Ovary (tissue), 9 donors: ENCODE results near the gene CD74. TPM values are rescaled to one million over a fixed set of nuclear protein-coding genes. Genes with fewer than 3 reads are reported as not detected.

Source experiments
- DNase-seq, 5 donors: peaks; one replicate each; pipeline ENCODE4 v3.0.0-alpha.2; 2019 to 2020
- H3K27ac ChIP-seq, 2 donors: fragments of 200-600 bp; one replicate each; pipeline versions ENCODE4 v1.5.1 to v1.8.0; 2019 to 2022
- H3K27me3 ChIP-seq: fragments of 200-600 bp; one replicate; pipeline ENCODE4 v1.8.0; 2022
- H3K36me3 ChIP-seq: fragments of 200-600 bp; sonication (generic); one replicate; pipeline ENCODE4 v1.5.1; 2019
- H3K4me1 ChIP-seq: one replicate; pipeline ENCODE4 v1.8.1; 2013; ENCODE audit warnings: mild to moderate bottlenecking, moderate library complexity; ENCODE audit not compliant: insufficient read depth
- H3K4me3 ChIP-seq: fragments of 200-600 bp; sonication (generic); one replicate; pipeline ENCODE4 v1.5.1; 2017
- H3K9me3 ChIP-seq, 2 donors: fragments of 200-600 bp in 1 of 2; sonication (generic) in 1 of 2; one replicate each; pipeline versions ENCODE4 v1.5.1 to v1.8.1; 2013 to 2019; ENCODE audit warnings: mild to moderate bottlenecking in 1 of 2, moderate library complexity in 1 of 2
- EP300 ChIP-seq: sonication (generic); formaldehyde crosslinking; IDR thresholded peaks from one replicate; pipeline ENCODE4 v1.6.1; 2017; ENCODE audit warnings: antibody characterized with exemption
- POLR2A ChIP-seq: fragments of 450-650 bp; IDR thresholded peaks from one replicate; pipeline ENCODE4 v1.6.1; 2017; ENCODE audit warnings: antibody characterized with exemption, mild to moderate bottlenecking, moderate library complexity
- WGBS, 3 donors: extraction: QIAGEN DNeasy Blood & Tissue Kit in 1 of 3; methylation state at CpG; one replicate each; pipeline versions ENCODE4 v1.1.5 to v1.1.7; 2013 to 2017; 5-methylcytosine and 5-hydroxymethylcytosine counted together
- intact Hi-C, 4 donors: fragments of 100-400 bp; cut with DNase I; formaldehyde crosslinking; loops; one replicate each; pipeline versions ENCODE4 v1.11.0 to v1.15.1; 2022 to 2023
- polyA plus RNA-seq, 2 donors: library from polyadenylated mRNA; stranded (reverse); fragments of 200-250 nt in 1 of 2; fragments of 350-450 nt in 1 of 2; fragmentation: Illumina TruSeq in 1 of 2; extraction: RNeasy Lipid Tissue Mini Kit (QIAGEN cat#74804) in 1 of 2; gene quantifications; one replicate each; pipeline ENCODE4 v1.2.3, GENCODE V29; 2013 to 2014
- total RNA-seq, 7 donors: library from RNA; depleted of rRNA in 2 of 7; stranded (reverse); fragments of >200 nt in 2 of 7; fragmentation: NEBNext Ultra II Directional in 3 of 7; extraction: Animal tissue kit (Norgen Biotek cat#: 25700) in 3 of 7; gene quantifications; one replicate each; pipeline versions ENCODE4 v1.1.0 to v1.2.4, GENCODE V29; 2016 to 2023
- TF ChIP-seq, protein P1 (sequence below), 3 donors: fragments of 450-650 bp in 2 of 3; fragments of 200-600 bp in 1 of 3; IDR thresholded peaks; one replicate each; pipeline versions ENCODE4 v1.5.1 to v1.8.0; 2016 to 2022; ENCODE audit warnings: antibody characterized with exemption in 3 of 3, mild to moderate bottlenecking in 1 of 3
- donor health status: DM: no; HTN: no; CAD: no; lungs with moderate emphysema.
- donor health status: DM: no; HTN: no; CAD: no.
- donor health status: Bipolar disorder and iron deficiency.
- donor health status: DM: yes; HTN: yes; CAD: no.
- donor health status: DM: no; HTN: no; CAD: no.
- donor health status: DM: yes; HTN: yes; CAD: no.

Gene CD74
- total and polyA plus RNA-seq, 9 donors, result 96.9 to 1,292 (median 384) TPM

- DNase-seq, result no peak
- no peak overlapping the region for H3K27ac ChIP-seq
- TF ChIP-seq, protein P1, sequence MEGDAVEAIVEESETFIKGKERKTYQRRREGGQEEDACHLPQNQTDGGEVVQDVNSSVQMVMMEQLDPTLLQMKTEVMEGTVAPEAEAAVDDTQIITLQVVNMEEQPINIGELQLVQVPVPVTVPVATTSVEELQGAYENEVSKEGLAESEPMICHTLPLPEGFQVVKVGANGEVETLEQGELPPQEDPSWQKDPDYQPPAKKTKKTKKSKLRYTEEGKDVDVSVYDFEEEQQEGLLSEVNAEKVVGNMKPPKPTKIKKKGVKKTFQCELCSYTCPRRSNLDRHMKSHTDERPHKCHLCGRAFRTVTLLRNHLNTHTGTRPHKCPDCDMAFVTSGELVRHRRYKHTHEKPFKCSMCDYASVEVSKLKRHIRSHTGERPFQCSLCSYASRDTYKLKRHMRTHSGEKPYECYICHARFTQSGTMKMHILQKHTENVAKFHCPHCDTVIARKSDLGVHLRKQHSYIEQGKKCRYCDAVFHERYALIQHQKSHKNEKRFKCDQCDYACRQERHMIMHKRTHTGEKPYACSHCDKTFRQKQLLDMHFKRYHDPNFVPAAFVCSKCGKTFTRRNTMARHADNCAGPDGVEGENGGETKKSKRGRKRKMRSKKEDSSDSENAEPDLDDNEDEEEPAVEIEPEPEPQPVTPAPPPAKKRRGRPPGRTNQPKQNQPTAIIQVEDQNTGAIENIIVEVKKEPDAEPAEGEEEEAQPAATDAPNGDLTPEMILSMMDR (IDR thresholded peaks at IDR 0.05), result no peak
- TF ChIP-seq POLR2A, result no peak
- TF ChIP-seq EP300, result no peak
- H3K4me1 ChIP-seq, result peaks cover 2% of the 10 kb centered on the region
- intact Hi-C loops, result loop anchor here in 1 of 4 donors (10.0 kb wide), 1 partner anchor 297 kb away; no protein-coding TSS in a partner anchor
- no peaks in the 10 kb centered on the region for H3K36me3 ChIP-seq
- H3K9me3 ChIP-seq, result no peaks in the 10 kb centered on the region
- H3K4me3 ChIP-seq, result no peak overlapping the region
- 63 to 69% (median 68%) methylated on average over 4 of the region's 4 CpGs for WGBS, 3 donors
- no peaks in the 10 kb centered on the region for H3K27me3 ChIP-seq
Measured at GRCh38 chr5:150431574-150431973, 18.9 kb upstream of the CD74 start.

DNA sequence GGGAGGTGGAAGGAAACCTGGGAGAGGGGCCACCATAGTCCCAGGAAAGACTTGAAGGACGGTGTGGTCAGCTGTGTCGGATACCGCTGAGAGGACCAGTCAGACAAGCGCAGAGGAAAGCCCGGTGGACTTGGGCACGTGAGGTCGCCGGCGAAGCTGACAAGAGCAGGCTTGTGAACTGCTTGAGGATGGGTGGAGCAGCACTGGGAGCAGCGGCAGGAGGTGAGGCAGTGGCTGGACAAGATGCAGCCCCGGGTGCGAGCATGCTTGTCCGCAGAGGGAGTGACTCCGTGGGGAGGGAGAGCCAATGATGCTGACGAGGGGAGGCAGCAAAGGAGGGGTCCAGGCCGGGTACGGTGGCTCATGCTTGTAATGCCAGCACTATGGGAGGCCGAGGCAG is 18.3 kb upstream of the CD74 start:
- Histone ChIP-seq H3K9me3 (no peaks in the 10 kb centered on the region), H3K4me3 (no peak overlapping the region), H3K27ac (no peak overlapping the region), H3K36me3 (no peaks in the 10 kb centered on the region), H3K27me3 (no peaks in the 10 kb centered on the region), H3K4me1 (peaks cover 2% of the 10 kb centered on the region)
- intact Hi-C loops, result loop anchor here in 1 of 4 donors (10.0 kb wide), 1 partner anchor 296 kb away; no protein-coding TSS in a partner anchor
- 87 to 91% (median 88%) methylated on average over 18 of the region's 18 CpGs for WGBS, 3 donors
- no peak for DNase-seq
- TF ChIP-seq EP300, result no peak
- TF ChIP-seq, protein P1 (IDR thresholded peaks at IDR 0.05), result no peak
- no peak for TF ChIP-seq POLR2A

GRCh38 chr5:150429410-150429873 is 16.7 kb upstream of the CD74 start:
- H3K36me3 ChIP-seq, result no peaks in the 10 kb centered on the region
- no peak for DNase-seq
- no peaks in the 10 kb centered on the region for H3K9me3 ChIP-seq
- no peak overlapping the region for H3K4me3 ChIP-seq
- WGBS, 3 donors, result 86 to 90% (median 90%) methylated on average over 5 of the region's 5 CpGs
- TF ChIP-seq, protein P1 (IDR thresholded peaks at IDR 0.05), result no peak
- TF ChIP-seq EP300 (no peak), POLR2A (no peak)
- intact Hi-C loops, result no loop called here
- H3K27ac ChIP-seq, result no peak overlapping the region
- peaks cover 2% of the 10 kb centered on the region for H3K4me1 ChIP-seq
- no peaks in the 10 kb centered on the region for H3K27me3 ChIP-seq

DNA sequence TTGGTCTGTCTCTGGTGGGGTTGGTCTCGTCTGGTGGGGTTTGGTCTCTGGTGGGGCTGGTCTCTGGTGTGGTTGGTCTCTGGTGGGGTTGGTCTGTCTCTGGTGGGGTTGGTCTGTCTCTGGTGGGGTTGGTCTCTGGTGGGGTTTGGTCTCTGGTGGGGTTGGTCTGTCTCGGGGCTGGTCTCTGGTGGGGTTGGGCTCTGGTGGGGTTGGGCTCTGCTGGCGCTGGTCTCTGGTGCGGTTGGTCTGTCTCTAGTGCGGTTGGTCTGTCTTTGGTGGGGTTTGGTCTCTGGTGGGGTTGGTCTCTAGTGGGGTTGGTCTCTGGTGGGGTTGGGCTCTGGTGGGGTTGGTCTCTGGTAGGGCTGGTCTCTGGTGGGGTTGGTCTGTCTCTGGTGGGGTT is 16.3 kb upstream of the CD74 start:
- Histone ChIP-seq H3K9me3 (no peaks in the 10 kb centered on the region), H3K27ac (no peak overlapping the region), H3K4me3 (no peak overlapping the region), H3K27me3 (no peaks in the 10 kb centered on the region), H3K4me1 (peaks cover 2% of the 10 kb centered on the region), H3K36me3 (no peaks in the 10 kb centered on the region)
- DNase-seq, result no peak
- 94 to 100% (median 96%) methylated on average over 3 to 5 of the region's 5 CpGs for WGBS, 3 donors
- intact Hi-C loops, result no loop called here
- TF ChIP-seq, protein P1 (IDR thresholded peaks at IDR 0.05), result no peak
- TF ChIP-seq POLR2A (no peak), EP300 (no peak)
